ENCODE measurements around the gene SYNGAP1.

The SYNGAP1 gene

GRCh38 chr6:33456156-33456555 lies 36.3 kb downstream of the SYNGAP1 start:
- no peak overlapping the region for H3K27ac ChIP-seq
- TF ChIP-seq CTCF (conservative IDR thresholded peaks at IDR 0.05) (no peak), ZFX (IDR thresholded peaks at IDR 0.05) (no peak)

- no peak for TF ChIP-seq ZFX (IDR thresholded peaks at IDR 0.05)
- no peak for TF ChIP-seq CTCF (conservative IDR thresholded peaks at IDR 0.05)
Measured at GRCh38 chr6:33458676-33459075, 38.8 kb downstream of the SYNGAP1 start.

GRCh38 chr6:33459226-33459625 lies 39.4 kb downstream of the SYNGAP1 start:
- TF ChIP-seq CTCF (conservative IDR thresholded peaks at IDR 0.05) (no peak), ZFX (IDR thresholded peaks at IDR 0.05) (no peak)
- no peak overlapping the region for H3K27ac ChIP-seq

More at GRCh38 chr6:33458676-33459075, 38.8 kb downstream of the SYNGAP1 start:
- no peak overlapping the region for H3K27ac ChIP-seq

- no peak overlapping the region for H3K27ac ChIP-seq
Measured at GRCh38 chr6:33466075-33466735, 46.3 kb downstream of the SYNGAP1 start.

GRCh38 chr6:33467091-33467490 lies 47.2 kb downstream of the SYNGAP1 start:
- no peak overlapping the region for H3K27ac ChIP-seq
- TF ChIP-seq CTCF (conservative IDR thresholded peaks at IDR 0.05) (no peak), ZFX (IDR thresholded peaks at IDR 0.05) (no peak)

More at GRCh38 chr6:33466075-33466735, 46.3 kb downstream of the SYNGAP1 start:
- no peak for TF ChIP-seq ZFX (IDR thresholded peaks at IDR 0.05)
- TF ChIP-seq CTCF (conservative IDR thresholded peaks at IDR 0.05), result no peak

- TF ChIP-seq CTCF (conservative IDR thresholded peaks at IDR 0.05) (no peak), ZFX (IDR thresholded peaks at IDR 0.05) (no peak)
- H3K27ac ChIP-seq, result no peak overlapping the region
Measured at GRCh38 chr6:33469661-33470060, 49.8 kb downstream of the SYNGAP1 start.

- TF ChIP-seq CTCF (conservative IDR thresholded peaks at IDR 0.05) (no peak), ZFX (IDR thresholded peaks at IDR 0.05) (no peak)
- H3K27ac ChIP-seq, result no peak overlapping the region
Measured at GRCh38 chr6:33477864-33478263, 58.0 kb downstream of the SYNGAP1 start.

Data from C4-2B (cell line).